ENCODE results near the gene HAGHL. TPM values are rescaled to one million over a fixed set of nuclear protein-coding genes. Genes with fewer than 3 reads are reported as not detected.

The HAGHL gene
- total RNA-seq, 6 experiments from 2014 or later, result 0.83 to 2.5 (median 1.3) TPM

GRCh38 chr16:720447-720989, 6.4 kb upstream of the HAGHL start:
- Histone ChIP-seq H3K27me3 (no peaks in the 10 kb centered on the region), H3K4me3 (peak overlapping the region; percentile 83 to 94 (median 89)), H3K9me3 (no peaks in the 10 kb centered on the region), H3K27ac (peak overlapping the region; percentile 47 to 80 (median 73)), H3K4me1 (peaks cover 0 to 24% (median 5%) of the 10 kb centered on the region in 4 donors), H3K36me3 (no peaks in the 10 kb centered on the region)
- DNase-seq, result no peak
- ATAC-seq, result peak in 2 of 4 donors; percentile 4 to 15
- WGBS (ENCODE audit: insufficient coverage, low coverage, low lambda C conversion rate, missing lambda C conversion rate), result 0% methylated on average over 13 of the region's 38 CpGs
- TF ChIP-seq POLR2A (IDR thresholded peaks at IDR 0.05) (no peak), CTCF (IDR thresholded peaks at IDR 0.05) (no peak)
- intact Hi-C loops (cut with DNase I), result no loop called here

GRCh38 chr16:720990-721764, 5.7 kb upstream of the HAGHL start, which contains the start of gene ANTKMT:
Gene ANTKMT, plus strand, starts transcription at chr16:721146. Its CDS starts 129 bp downstream, at chr16:721275.
- H3K27me3 ChIP-seq, result no peaks in the 10 kb centered on the region
- no peaks in the 10 kb centered on the region for H3K36me3 ChIP-seq
- intact Hi-C loops (cut with DNase I), result no loop called here
- DNase-seq (peak; percentile 85 to 89 (median 87)), ATAC-seq (peak; percentile 77 to 88 (median 80))
- 0% methylated on average over 9 of the region's 106 CpGs for WGBS (ENCODE audit: insufficient coverage, low coverage, low lambda C conversion rate, missing lambda C conversion rate)
- TF ChIP-seq POLR2A (IDR thresholded peaks at IDR 0.05) (peak; percentile 82), CTCF (IDR thresholded peaks at IDR 0.05) (peak in 1 of 4 donors; percentile 11)
- H3K9me3 ChIP-seq, result no peaks in the 10 kb centered on the region
- peaks cover 0 to 18% (median 5%) of the 10 kb centered on the region in 4 donors for H3K4me1 ChIP-seq
- H3K27ac ChIP-seq, result peak within 1 kb of the TSS; percentile 50 to 80 (median 73)
- peak within 1 kb of the TSS; percentile 83 to 94 (median 89) for H3K4me3 ChIP-seq

- Histone ChIP-seq H3K27ac (peak overlapping the region in 1 of 3 donors; percentile 73), H3K27me3 (no peaks in the 10 kb centered on the region), H3K4me1 (peaks cover 0 to 13% (median 3%) of the 10 kb centered on the region in 4 donors), H3K4me3 (peak overlapping the region; percentile 83 to 94 (median 89)), H3K9me3 (no peaks in the 10 kb centered on the region), H3K36me3 (no peaks in the 10 kb centered on the region)
- WGBS (ENCODE audit: insufficient coverage, low coverage, low lambda C conversion rate, missing lambda C conversion rate), result 84% methylated on average over 13 of the region's 51 CpGs
- ATAC-seq, result no peak
- no peak for TF ChIP-seq CTCF (IDR thresholded peaks at IDR 0.05)
- TF ChIP-seq POLR2A (IDR thresholded peaks at IDR 0.05), result no peak
- intact Hi-C loops (cut with DNase I), result no loop called here
- DNase-seq, result no peak
Measured at GRCh38 chr16:721765-722540, 5.0 kb upstream of the HAGHL start.

- intact Hi-C loops (cut with DNase I), result no loop called here
- TF ChIP-seq POLR2A (IDR thresholded peaks at IDR 0.05) (no peak), CTCF (IDR thresholded peaks at IDR 0.05) (no peak)
- no peaks in the 10 kb centered on the region for H3K9me3 ChIP-seq
- no peak overlapping the region for H3K4me3 ChIP-seq
- H3K36me3 ChIP-seq, result no peaks in the 10 kb centered on the region
- DNase-seq (no peak), ATAC-seq (no peak)
- no peak overlapping the region for H3K27ac ChIP-seq
- H3K27me3 ChIP-seq, result no peaks in the 10 kb centered on the region
- H3K4me1 ChIP-seq, result peaks cover 0 to 22% (median 3%) of the 10 kb centered on the region in 4 donors
- 80% methylated on average over 3 of the region's 24 CpGs for WGBS (ENCODE audit: insufficient coverage, low coverage, low lambda C conversion rate, missing lambda C conversion rate)
Measured at GRCh38 chr16:722835-723633, 3.9 kb upstream of the HAGHL start.
